Measurements from ENCODE around the gene MAMDC2.
"Not testable (repeated sequence)": the region's sequence is repeated elsewhere in the genome, so short reads cannot be mapped to it uniquely, and the experiment has no call there.

The MAMDC2 gene

GRCh38 chr9:70038171-70038621, 5.5 kb upstream of the MAMDC2 start:
- DNase-seq: not testable (repeated sequence)

- no peak for DNase-seq
Measured at GRCh38 chr9:70040376-70040903, 3.2 kb upstream of the MAMDC2 start.

GRCh38 chr9:70042461-70043215, 1.0 kb upstream of the MAMDC2 start:
- DNase-seq: no peak

GRCh38 chr9:70043285-70043684, 363 bp upstream of the MAMDC2 start:
- no peak for DNase-seq

- no peak for DNase-seq
Measured at GRCh38 chr9:70044490-70045307, 1.1 kb downstream of the MAMDC2 start.

GRCh38 chr9:70045452-70045851, 1.8 kb downstream of the MAMDC2 start:
- DNase-seq: no peak

GRCh38 chr9:70046274-70047070, 2.8 kb downstream of the MAMDC2 start:
- DNase-seq: no peak

GRCh38 chr9:70049236-70049635, 5.6 kb downstream of the MAMDC2 start:
- DNase-seq: no peak

GRCh38 chr9:70049672-70050271, 6.1 kb downstream of the MAMDC2 start:
- DNase-seq: no peak

- no peak for DNase-seq
Measured at GRCh38 chr9:70052768-70053167, 9.1 kb downstream of the MAMDC2 start.

GRCh38 chr9:70053864-70054263, 10.2 kb downstream of the MAMDC2 start:
- no peak for DNase-seq

GRCh38 chr9:70054521-70054920, 10.9 kb downstream of the MAMDC2 start:
- DNase-seq: no peak

GRCh38 chr9:70055406-70056210, 12.0 kb downstream of the MAMDC2 start:
- no peak for DNase-seq

GRCh38 chr9:70056211-70056944, 12.7 kb downstream of the MAMDC2 start:
- no peak for DNase-seq

GRCh38 chr9:70058569-70059116, 15.0 kb downstream of the MAMDC2 start:
- DNase-seq: no peak

GRCh38 chr9:70060148-70060882, 16.7 kb downstream of the MAMDC2 start:
- no peak for DNase-seq

- no peak for DNase-seq
Measured at GRCh38 chr9:70060883-70061507, 17.3 kb downstream of the MAMDC2 start.

- DNase-seq: no peak
Measured at GRCh38 chr9:70061776-70062175, 18.1 kb downstream of the MAMDC2 start.

GRCh38 chr9:70064496-70064895, 20.8 kb downstream of the MAMDC2 start:
- DNase-seq: no peak

Data from NCI-H187 treated with DMSO at 0.1 percent for 48 hours (cell line).